Measurements from ENCODE around the gene PTPRD. TPM values are rescaled to one million over a fixed set of nuclear protein-coding genes. Genes with fewer than 3 reads are reported as not detected.

Gene PTPRD
- total and polyA plus RNA-seq, 9 of the 15 experiments (the other 6 are each of a cell fraction or from before 2014, with no cell fraction given) = 0.11 TPM; not detected in 8

DNA sequence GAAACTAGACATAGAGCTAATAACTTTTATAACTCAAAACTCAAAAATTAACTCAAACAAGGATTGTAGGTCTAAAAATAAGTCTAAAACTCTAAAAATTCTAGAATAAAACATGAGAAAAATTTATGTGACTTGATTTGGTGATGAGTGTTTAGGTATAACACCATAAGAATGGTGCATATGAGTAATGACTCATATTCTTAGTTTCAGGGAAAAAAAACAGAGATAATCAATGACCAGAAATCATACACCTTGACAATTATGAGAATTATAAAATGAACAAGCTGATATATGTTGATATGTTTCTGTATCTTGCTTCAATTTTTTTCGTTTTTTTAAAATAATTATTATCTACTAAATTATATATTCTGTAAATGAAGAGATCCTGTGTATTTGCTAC lies 541.2 kb downstream of the PTPRD start:
- Histone ChIP-seq H3K36me3 (ENCODE audit: control insufficient read depth, insufficient read depth, low read length) (no peaks in the 10 kb centered on the region), H2AFZ (ENCODE audit: low read depth, low read length) (no peak overlapping the region), H3K79me2 (ENCODE audit: control insufficient read depth, insufficient read depth, low read length) (no peaks in the 10 kb centered on the region), H3K4me3 (no peak overlapping the region), H3K27me3 (ENCODE audit: control insufficient read depth in 2 of 2, insufficient read depth in 2 of 2, low read length in 2 of 2) (no peaks in the 10 kb centered on the region), H4K20me1 (replicated peaks; ENCODE audit: control insufficient read depth, insufficient read depth, low read length) (no peaks in the 10 kb centered on the region), H3K9me3 (replicated peaks; ENCODE audit: control insufficient read depth, insufficient read depth, low read depth, low read length) (no peaks in the 10 kb centered on the region), H3K27ac (ENCODE audit: extremely low read depth, low read depth, low read length) (no peak overlapping the region), H3K9me1 (ENCODE audit: control insufficient read depth, insufficient read depth, low read length) (no peaks in the 10 kb centered on the region), H3K9ac (ENCODE audit: insufficient read depth in 1 of 2, low read depth in 2 of 2, low read length in 2 of 2) (no peak overlapping the region), H3K4me2 (ENCODE audit: insufficient read depth, low read length) (no peak overlapping the region), H3K4me1 (replicated peaks in 1 of 2; ENCODE audit: control insufficient read depth in 2 of 2, insufficient read depth in 2 of 2, low read length in 2 of 2) (no peaks in the 10 kb centered on the region)
- FAIRE-seq (no peak), ATAC-seq (no peak), DNase-seq (ENCODE audit: extremely low read depth in 1 of 4, low spot score in 3 of 4) (no peak)
- WGBS (ENCODE audit: insufficient coverage, low coverage, missing lambda C conversion rate) = 0% methylated on average over 1 of the region's 1 CpG
- no peak for TF ChIP-seq CGGBP1 (CRISPR knock-in tag; IDR thresholded peaks at IDR 0.05)
- TF ChIP-seq ZNF668 (CRISPR knock-in tag; IDR thresholded peaks at IDR 0.05) = no peak
- no peak for TF ChIP-seq NEUROD1 (IDR thresholded peaks at IDR 0.05; ENCODE audit: borderline replicate concordance, low read depth, low read length, partially characterized antibody)
- TF ChIP-seq GATAD2A (IDR thresholded peaks at IDR 0.05) = no peak
- TF ChIP-seq BDP1 (IDR thresholded peaks at IDR 0.05; ENCODE audit: insufficient read depth, insufficient read length) = no peak
- no peak for TF ChIP-seq FOXK1 (CRISPR knock-in tag; IDR thresholded peaks at IDR 0.05; ENCODE audit: borderline replicate concordance)
- no peak for TF ChIP-seq NR2C1 (IDR thresholded peaks at IDR 0.05)
- TF ChIP-seq NR2C1 (tag; IDR thresholded peaks at IDR 0.05) = no peak
- TF ChIP-seq ZNF583 (CRISPR knock-in tag; IDR thresholded peaks at IDR 0.05) = no peak
- TF ChIP-seq RBM14 (IDR thresholded peaks at IDR 0.05; ENCODE audit: borderline replicate concordance, insufficient read depth, low read depth, low read length) = no peak
- TF ChIP-seq HLTF (IDR thresholded peaks at IDR 0.05) = no peak
- TF ChIP-seq ZZZ3 (IDR thresholded peaks at IDR 0.05) = no peak
- no peak for TF ChIP-seq POLR3G (IDR thresholded peaks at IDR 0.05; ENCODE audit: extremely low read depth, insufficient read length, insufficient replicate concordance)
- no peak for TF ChIP-seq MYBL2 (IDR thresholded peaks at IDR 0.05; ENCODE audit: low read depth)
- no peak for TF ChIP-seq MYBL2 (CRISPR knock-in tag; IDR thresholded peaks at IDR 0.05; ENCODE audit: borderline replicate concordance)
- no peak for TF ChIP-seq HDAC6 (IDR thresholded peaks at IDR 0.05; ENCODE audit: low read depth, low read length)
- intact Hi-C loops (cut with micrococcal nuclease) = no loop called here
- ChIA-PET CTCF (ENCODE audit: low intra/inter-chr PET ratio) (no interaction called here), POLR2A (no interaction called here)
- in situ Hi-C loops (cut with MboI) = no loop called here
- BruUV-seq (replicated peaks) = no TSS peak
